GM12878 (cell line): ENCODE data around the gene TRAPPC4. TPM values are rescaled to one million over a fixed set of nuclear protein-coding genes. Genes with fewer than 3 reads are reported as not detected.

Source experiments
- microRNA-seq: library from miRNA; unstranded; fragments of <30 nt; microRNA quantifications from one replicate; pipeline ENCODE4, GENCODE V29; 2018
- polyA plus RNA-seq, 11 experiments: library from polyadenylated mRNA; depleted of rRNA in 4 of 11; unstranded in 6 of 11; stranded (reverse) in 5 of 11; fragments of >200 nt; fragmentation: Nextera tagmentation in 4 of 11; fragmentation: Illumina TruSeq in 1 of 11; extraction: Ambion mirVana in 4 of 11; extraction: Trizol in 1 of 11; gene quantifications; 1 replicate in 1 of 11; 2 replicates in 10 of 11; pipeline versions ENCODE4 v1.2.1 to v1.2.3, GENCODE V29; 2011 to 2016; ENCODE audit warnings: inconsistent platforms in 2 of 11, missing spikeins in 2 of 11, low read depth in 1 of 11
- small RNA-seq: library from RNA; depleted of rRNA; stranded (forward); fragments of <200 nt; gene quantifications from one replicate; pipeline ENCODE3, GENCODE V24; 2014
- total RNA-seq, 4 experiments: library from RNA; depleted of rRNA in 3 of 4; stranded (reverse); fragments of >200 nt in 3 of 4; fragmentation: Illumina TruSeq in 1 of 4; extraction: Trizol in 1 of 4; gene quantifications; 2 replicates each; pipeline versions ENCODE4 v1.2.1 to v1.2.3, GENCODE V29; 2013 to 2021

The TRAPPC4 gene
- total and polyA plus RNA-seq, 10 of the 15 experiments (the other 5 are each of a cell fraction or from before 2014, with no cell fraction given): 61.6 to 231 (median 98.8) TPM

Small RNA genes within 50 kb of the gene (microRNA-seq; reads per million reads assigned to microRNA genes)
- gene MIR3656: not detected

Small RNA genes within 50 kb of the gene (small RNA-seq; reads per million reads assigned to genes)
- gene AP003392.2: not detected
- gene RF00017: not detected
- not detected for gene RF00019

Other genes with a start within 250 kb of the TRAPPC4 start
Only the 7 nearest of the 18 such genes appear.
- not detected in 2 replicates for gene UPK2, start 62.5 kb upstream of the TRAPPC4 start, total RNA-seq (2014; rRNA removed)
- gene UPK2, start 62.5 kb upstream of the TRAPPC4 start, total RNA-seq (2014; rRNA removed; fragmentation: Illumina TruSeq; extraction: Trizol): not detected in 2 replicates
- gene UPK2, start 62.5 kb upstream of the TRAPPC4 start, total RNA-seq (2021): 0.31 TPM in 1 of 2 replicates, not detected in the other
- 0.37 and 1.0 TPM in 2 replicates for gene UPK2, start 62.5 kb upstream of the TRAPPC4 start, polyA plus RNA-seq (2011; rRNA removed)
- 0.07 TPM in 1 of 2 replicates, not detected in the other for gene UPK2, start 62.5 kb upstream of the TRAPPC4 start, polyA plus RNA-seq (2014; fragmentation: Illumina TruSeq; extraction: Trizol)
- not detected for gene UPK2, start 62.5 kb upstream of the TRAPPC4 start, polyA plus RNA-seq (2014; fragmentation: Nextera tagmentation; extraction: Ambion mirVana)
- 0.20 TPM in 1 of 2 replicates, not detected in the other for gene UPK2, start 62.5 kb upstream of the TRAPPC4 start, polyA plus RNA-seq (2014; rRNA removed)
- gene UPK2, start 62.5 kb upstream of the TRAPPC4 start, polyA plus RNA-seq (2016; fragmentation: Nextera tagmentation; extraction: Ambion mirVana): not detected
- gene FOXR1, start 47.0 kb upstream of the TRAPPC4 start, total RNA-seq (2014; rRNA removed): not detected in 2 replicates
- gene FOXR1, start 47.0 kb upstream of the TRAPPC4 start, total RNA-seq (2014; rRNA removed; fragmentation: Illumina TruSeq; extraction: Trizol): not detected in 2 replicates
- gene FOXR1, start 47.0 kb upstream of the TRAPPC4 start, total RNA-seq (2021): not detected in 2 replicates
- gene FOXR1, start 47.0 kb upstream of the TRAPPC4 start, polyA plus RNA-seq (2011; rRNA removed): not detected in 2 replicates
- not detected in 2 replicates for gene FOXR1, start 47.0 kb upstream of the TRAPPC4 start, polyA plus RNA-seq (2014; fragmentation: Illumina TruSeq; extraction: Trizol)
- not detected for gene FOXR1, start 47.0 kb upstream of the TRAPPC4 start, polyA plus RNA-seq (2014; fragmentation: Nextera tagmentation; extraction: Ambion mirVana)
- not detected in 2 replicates for gene FOXR1, start 47.0 kb upstream of the TRAPPC4 start, polyA plus RNA-seq (2014; rRNA removed)
- not detected for gene FOXR1, start 47.0 kb upstream of the TRAPPC4 start, polyA plus RNA-seq (2016; fragmentation: Nextera tagmentation; extraction: Ambion mirVana)
- gene CENATAC, start 20.6 kb upstream of the TRAPPC4 start, total RNA-seq (2014; rRNA removed): 31.1 and 35.5 TPM in 2 replicates
- gene CENATAC, start 20.6 kb upstream of the TRAPPC4 start, total RNA-seq (2014; rRNA removed; fragmentation: Illumina TruSeq; extraction: Trizol): 26.7 and 30.7 TPM in 2 replicates
- 19.0 and 24.0 TPM in 2 replicates for gene CENATAC, start 20.6 kb upstream of the TRAPPC4 start, total RNA-seq (2021)
- gene CENATAC, start 20.6 kb upstream of the TRAPPC4 start, polyA plus RNA-seq (2011; rRNA removed): 26.4 and 31.1 TPM in 2 replicates
- gene CENATAC, start 20.6 kb upstream of the TRAPPC4 start, polyA plus RNA-seq (2014; fragmentation: Illumina TruSeq; extraction: Trizol): 17.1 and 19.5 TPM in 2 replicates
- 1 to 10 TPM; 4.8 to 8.2 TPM for gene CENATAC, start 20.6 kb upstream of the TRAPPC4 start, polyA plus RNA-seq (2014; fragmentation: Nextera tagmentation; extraction: Ambion mirVana)
- 33.7 and 37.1 TPM in 2 replicates for gene CENATAC, start 20.6 kb upstream of the TRAPPC4 start, polyA plus RNA-seq (2014; rRNA removed)
- gene CENATAC, start 20.6 kb upstream of the TRAPPC4 start, polyA plus RNA-seq (2016; fragmentation: Nextera tagmentation; extraction: Ambion mirVana): 10 to 100 TPM; 19.3 to 24.2 TPM
- 886 and 1,063 TPM in 2 replicates for gene RPS25, start 423 bp upstream of the TRAPPC4 start, total RNA-seq (2014; rRNA removed)
- 3,203 and 3,262 TPM in 2 replicates for gene RPS25, start 423 bp upstream of the TRAPPC4 start, total RNA-seq (2014; rRNA removed; fragmentation: Illumina TruSeq; extraction: Trizol)
- 1,627 and 1,676 TPM in 2 replicates for gene RPS25, start 423 bp upstream of the TRAPPC4 start, total RNA-seq (2021)
- 1,188 and 1,624 TPM in 2 replicates for gene RPS25, start 423 bp upstream of the TRAPPC4 start, polyA plus RNA-seq (2011; rRNA removed)
- 3,746 and 5,671 TPM in 2 replicates for gene RPS25, start 423 bp upstream of the TRAPPC4 start, polyA plus RNA-seq (2014; fragmentation: Illumina TruSeq; extraction: Trizol)
- 1,000 to 10,000 TPM; 3,292 to 3,419 TPM for gene RPS25, start 423 bp upstream of the TRAPPC4 start, polyA plus RNA-seq (2014; fragmentation: Nextera tagmentation; extraction: Ambion mirVana)
- 1,401 and 2,108 TPM in 2 replicates for gene RPS25, start 423 bp upstream of the TRAPPC4 start, polyA plus RNA-seq (2014; rRNA removed)
- 1,000 to 10,000 TPM; 2,959 to 3,172 TPM for gene RPS25, start 423 bp upstream of the TRAPPC4 start, polyA plus RNA-seq (2016; fragmentation: Nextera tagmentation; extraction: Ambion mirVana)
- gene SLC37A4, start 12.1 kb downstream of the TRAPPC4 start, total RNA-seq (2014; rRNA removed): 15.5 and 17.1 TPM in 2 replicates
- gene SLC37A4, start 12.1 kb downstream of the TRAPPC4 start, total RNA-seq (2014; rRNA removed; fragmentation: Illumina TruSeq; extraction: Trizol): 11.5 and 11.6 TPM in 2 replicates
- gene SLC37A4, start 12.1 kb downstream of the TRAPPC4 start, total RNA-seq (2021): 19.2 and 20.6 TPM in 2 replicates
- gene SLC37A4, start 12.1 kb downstream of the TRAPPC4 start, polyA plus RNA-seq (2011; rRNA removed): 22.0 and 29.7 TPM in 2 replicates
- 16.4 and 20.1 TPM in 2 replicates for gene SLC37A4, start 12.1 kb downstream of the TRAPPC4 start, polyA plus RNA-seq (2014; fragmentation: Illumina TruSeq; extraction: Trizol)
- gene SLC37A4, start 12.1 kb downstream of the TRAPPC4 start, polyA plus RNA-seq (2014; fragmentation: Nextera tagmentation; extraction: Ambion mirVana): 10 to 100 TPM; 11.9 to 12.1 TPM
- 25.3 and 25.8 TPM in 2 replicates for gene SLC37A4, start 12.1 kb downstream of the TRAPPC4 start, polyA plus RNA-seq (2014; rRNA removed)
- 10 to 100 TPM; 24.2 to 27.8 TPM for gene SLC37A4, start 12.1 kb downstream of the TRAPPC4 start, polyA plus RNA-seq (2016; fragmentation: Nextera tagmentation; extraction: Ambion mirVana)
- gene HYOU1, start 38.4 kb downstream of the TRAPPC4 start, total RNA-seq (2014; rRNA removed): 90.7 and 94.9 TPM in 2 replicates
- gene HYOU1, start 38.4 kb downstream of the TRAPPC4 start, total RNA-seq (2014; rRNA removed; fragmentation: Illumina TruSeq; extraction: Trizol): 80.8 and 91.5 TPM in 2 replicates
- 133 and 156 TPM in 2 replicates for gene HYOU1, start 38.4 kb downstream of the TRAPPC4 start, total RNA-seq (2021)
- 74.8 and 119 TPM in 2 replicates for gene HYOU1, start 38.4 kb downstream of the TRAPPC4 start, polyA plus RNA-seq (2011; rRNA removed)
- 93.2 and 121 TPM in 2 replicates for gene HYOU1, start 38.4 kb downstream of the TRAPPC4 start, polyA plus RNA-seq (2014; fragmentation: Illumina TruSeq; extraction: Trizol)
- gene HYOU1, start 38.4 kb downstream of the TRAPPC4 start, polyA plus RNA-seq (2014; fragmentation: Nextera tagmentation; extraction: Ambion mirVana): 10 to 100 TPM; 15.4 to 46.3 TPM
- 99.4 and 116 TPM in 2 replicates for gene HYOU1, start 38.4 kb downstream of the TRAPPC4 start, polyA plus RNA-seq (2014; rRNA removed)
- gene HYOU1, start 38.4 kb downstream of the TRAPPC4 start, polyA plus RNA-seq (2016; fragmentation: Nextera tagmentation; extraction: Ambion mirVana): 100 to 1,000 TPM; 154 to 157 TPM
- gene VPS11, start 49.1 kb downstream of the TRAPPC4 start, total RNA-seq (2014; rRNA removed): 24.2 and 25.3 TPM in 2 replicates
- gene VPS11, start 49.1 kb downstream of the TRAPPC4 start, total RNA-seq (2014; rRNA removed; fragmentation: Illumina TruSeq; extraction: Trizol): 24.4 and 24.9 TPM in 2 replicates
- 22.9 and 25.9 TPM in 2 replicates for gene VPS11, start 49.1 kb downstream of the TRAPPC4 start, total RNA-seq (2021)
- gene VPS11, start 49.1 kb downstream of the TRAPPC4 start, polyA plus RNA-seq (2011; rRNA removed): 8.1 and 15.8 TPM in 2 replicates
- gene VPS11, start 49.1 kb downstream of the TRAPPC4 start, polyA plus RNA-seq (2014; fragmentation: Illumina TruSeq; extraction: Trizol): 25.1 and 25.8 TPM in 2 replicates
- 10 to 100 TPM; 18.3 to 18.9 TPM for gene VPS11, start 49.1 kb downstream of the TRAPPC4 start, polyA plus RNA-seq (2014; fragmentation: Nextera tagmentation; extraction: Ambion mirVana)
- 26.4 and 30.3 TPM in 2 replicates for gene VPS11, start 49.1 kb downstream of the TRAPPC4 start, polyA plus RNA-seq (2014; rRNA removed)
- 10 to 100 TPM; 24.6 to 26.2 TPM for gene VPS11, start 49.1 kb downstream of the TRAPPC4 start, polyA plus RNA-seq (2016; fragmentation: Nextera tagmentation; extraction: Ambion mirVana)